Neural progenitor cell (in vitro differentiated cells): ENCODE measurements around the gene LIN7C.

Experiments used
- EZH2 ChIP-seq: fragments of 200-600 bp; sonication (generic); IDR thresholded peaks from 2 replicates; pipeline ENCODE4 v1.6.1; 2017; ENCODE audit warnings: antibody characterized with exemption, mild to moderate bottlenecking, moderate library complexity
- EZH2phosphoT487 ChIP-seq: fragments of 200-600 bp; sonication (generic); IDR thresholded peaks from 2 replicates; pipeline ENCODE4 v1.6.1; 2017; ENCODE audit warnings: antibody characterized with exemption
- TF ChIP-seq, protein P1 (sequence below): fragments of 200-600 bp; sonication (generic); IDR thresholded peaks from 2 replicates; pipeline ENCODE4 v1.5.1; 2017; ENCODE audit warnings: antibody characterized with exemption, mild to moderate bottlenecking

DNA sequence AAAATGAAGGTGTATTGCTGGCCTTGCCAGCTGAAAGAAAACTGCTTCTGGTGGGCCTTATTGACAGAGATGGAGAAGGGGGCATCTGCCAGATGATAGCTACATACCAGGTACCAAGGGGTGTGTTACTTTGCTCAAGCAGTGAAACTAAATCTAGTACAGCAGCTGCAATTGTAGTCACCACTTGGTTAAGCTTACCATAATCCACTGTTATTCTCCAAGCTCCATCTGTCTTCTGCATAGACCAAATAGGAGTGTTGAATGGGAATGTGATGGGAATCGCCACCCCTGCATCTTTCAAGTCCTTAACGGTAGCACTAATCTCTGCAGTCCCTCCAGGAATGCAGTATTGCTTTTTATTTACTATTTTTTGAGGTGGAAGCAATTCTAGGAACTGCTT lies 45.8 kb upstream of the LIN7C start:
- TF ChIP-seq, protein P1, sequence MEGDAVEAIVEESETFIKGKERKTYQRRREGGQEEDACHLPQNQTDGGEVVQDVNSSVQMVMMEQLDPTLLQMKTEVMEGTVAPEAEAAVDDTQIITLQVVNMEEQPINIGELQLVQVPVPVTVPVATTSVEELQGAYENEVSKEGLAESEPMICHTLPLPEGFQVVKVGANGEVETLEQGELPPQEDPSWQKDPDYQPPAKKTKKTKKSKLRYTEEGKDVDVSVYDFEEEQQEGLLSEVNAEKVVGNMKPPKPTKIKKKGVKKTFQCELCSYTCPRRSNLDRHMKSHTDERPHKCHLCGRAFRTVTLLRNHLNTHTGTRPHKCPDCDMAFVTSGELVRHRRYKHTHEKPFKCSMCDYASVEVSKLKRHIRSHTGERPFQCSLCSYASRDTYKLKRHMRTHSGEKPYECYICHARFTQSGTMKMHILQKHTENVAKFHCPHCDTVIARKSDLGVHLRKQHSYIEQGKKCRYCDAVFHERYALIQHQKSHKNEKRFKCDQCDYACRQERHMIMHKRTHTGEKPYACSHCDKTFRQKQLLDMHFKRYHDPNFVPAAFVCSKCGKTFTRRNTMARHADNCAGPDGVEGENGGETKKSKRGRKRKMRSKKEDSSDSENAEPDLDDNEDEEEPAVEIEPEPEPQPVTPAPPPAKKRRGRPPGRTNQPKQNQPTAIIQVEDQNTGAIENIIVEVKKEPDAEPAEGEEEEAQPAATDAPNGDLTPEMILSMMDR, result no peak
- TF ChIP-seq EZH2 (no peak), EZH2phosphoT487 (no peak)
